IPS DF 6.9 (cell line): ENCODE results near the gene FGF8.

Source experiments
- DNase-seq: peaks from one replicate; pipeline ENCODE4 v3.0.0-alpha.2; 2013; ENCODE audit warnings: low read depth, low spot score
- H3K27ac ChIP-seq: one replicate; pipeline ENCODE4 v1.5.1; 2013; ENCODE audit warnings: low read length, control low read depth
- H3K27me3 ChIP-seq: 2 replicates; pipeline ENCODE4 v1.6.1; 2013; ENCODE audit warnings: mild to moderate bottlenecking, low read length; ENCODE audit not compliant: control insufficient read depth, insufficient read depth
- H3K36me3 ChIP-seq: 2 replicates; pipeline ENCODE4 v1.6.1; 2013; ENCODE audit warnings: low read length; ENCODE audit not compliant: control insufficient read depth, insufficient read depth
- H3K4me1 ChIP-seq: 2 replicates; pipeline ENCODE4 v1.6.1; 2013; ENCODE audit warnings: low read length; ENCODE audit not compliant: control insufficient read depth, insufficient read depth
- H3K4me3 ChIP-seq: 2 replicates; pipeline ENCODE4 v1.5.1; 2013; ENCODE audit warnings: mild to moderate bottlenecking, low read length
- H3K9me3 ChIP-seq: 2 replicates; pipeline ENCODE4 v1.6.1; 2013; ENCODE audit warnings: low read length, inconsistent platforms; ENCODE audit not compliant: control insufficient read depth, insufficient read depth
- WGBS: extraction: QIAGEN DNeasy Blood & Tissue Kit; methylation state at CpG from one replicate; pipeline ENCODE4 v1.1.7; 2013; ENCODE audit warnings: mixed read lengths, missing lambda C conversion rate; ENCODE audit not compliant: insufficient read length, insufficient coverage; 5-methylcytosine and 5-hydroxymethylcytosine counted together

The FGF8 gene

GRCh38 chr10:101782811-101783735 is 7.2 kb upstream of the FGF8 start, which contains the start of gene NPM3:
Gene NPM3 (minus strand): TSS chr10:101783446. CDS start chr10:101783390, 56 bp downstream.
- DNase-seq: no peak
- no CpG with 5 or more reads among the region's 57 CpGs for WGBS

GRCh38 chr10:101781984-101782810 is 6.3 kb upstream of the FGF8 start:
- H3K36me3 ChIP-seq: peaks cover 5% of the 10 kb centered on the region; the same call in 1 of the 2 replicates
- no CpG with 5 or more reads among the region's 17 CpGs for WGBS
- no peak for DNase-seq
- no peaks in the 10 kb centered on the region for H3K9me3 ChIP-seq
- H3K27me3 ChIP-seq: peaks cover 11% of the 10 kb centered on the region; the same call in 1 of the 2 replicates
- no peak overlapping the region for H3K27ac ChIP-seq
- H3K4me3 ChIP-seq: peak overlapping the region; percentile 98; the same call in 1 of the 2 replicates
- peaks cover 19% of the 10 kb centered on the region for H3K4me1 ChIP-seq

More at GRCh38 chr10:101782811-101783735, 7.2 kb upstream of the FGF8 start, which contains the start of gene NPM3:
- peaks cover 15% of the 10 kb centered on the region for H3K4me1 ChIP-seq
- H3K4me3 ChIP-seq: peak within 1 kb of the TSS; percentile 98
- peaks cover 3% of the 10 kb centered on the region; the same call in 1 of the 2 replicates for H3K27me3 ChIP-seq
- peaks cover 8% of the 10 kb centered on the region; the same call in 1 of the 2 replicates for H3K36me3 ChIP-seq
- H3K9me3 ChIP-seq: no peaks in the 10 kb centered on the region
- no peak within 1 kb of the TSS for H3K27ac ChIP-seq

- no peaks in the 10 kb centered on the region for H3K9me3 ChIP-seq
- H3K27ac ChIP-seq: no peak overlapping the region
- H3K27me3 ChIP-seq: peaks cover 17% of the 10 kb centered on the region
- H3K4me1 ChIP-seq: peaks cover 19% of the 10 kb centered on the region
- H3K4me3 ChIP-seq: no peak overlapping the region
- H3K36me3 ChIP-seq: peaks cover 5% of the 10 kb centered on the region; the same call in 1 of the 2 replicates
- DNase-seq: no peak
- no CpG with 5 or more reads among the region's 7 CpGs for WGBS
Observed at GRCh38 chr10:101781655-101781983, 5.7 kb upstream of the FGF8 start.

- peaks cover 19% of the 10 kb centered on the region for H3K4me1 ChIP-seq
- H3K36me3 ChIP-seq: peaks cover 3% of the 10 kb centered on the region; the same call in 1 of the 2 replicates
- H3K9me3 ChIP-seq: no peaks in the 10 kb centered on the region
- H3K27ac ChIP-seq: no peak overlapping the region
- H3K4me3 ChIP-seq: no peak overlapping the region
- H3K27me3 ChIP-seq: peaks cover 20% of the 10 kb centered on the region
- WGBS: no CpG with 5 or more reads among the region's 14 CpGs
- no peak for DNase-seq
Observed at GRCh38 chr10:101780818-101781654, 5.1 kb upstream of the FGF8 start.

GRCh38 chr10:101780187-101780817 is 4.4 kb upstream of the FGF8 start:
- no CpG with 5 or more reads among the region's 17 CpGs for WGBS
- H3K4me3 ChIP-seq: no peak overlapping the region
- DNase-seq: no peak
- peaks cover 22% of the 10 kb centered on the region for H3K27me3 ChIP-seq
- no peaks in the 10 kb centered on the region for H3K9me3 ChIP-seq
- peaks cover 19% of the 10 kb centered on the region for H3K4me1 ChIP-seq
- H3K36me3 ChIP-seq: no peaks in the 10 kb centered on the region
- no peak overlapping the region for H3K27ac ChIP-seq

GRCh38 chr10:101779544-101780186 is 3.8 kb upstream of the FGF8 start:
- H3K9me3 ChIP-seq: no peaks in the 10 kb centered on the region
- H3K27ac ChIP-seq: no peak overlapping the region
- peaks cover 29% of the 10 kb centered on the region for H3K27me3 ChIP-seq
- no peaks in the 10 kb centered on the region for H3K36me3 ChIP-seq
- H3K4me3 ChIP-seq: peak overlapping the region; percentile 51; the same call in 1 of the 2 replicates
- peaks cover 19% of the 10 kb centered on the region for H3K4me1 ChIP-seq
- no peak for DNase-seq
- no CpG with 5 or more reads among the region's 51 CpGs for WGBS

- Histone ChIP-seq H3K9me3 (no peaks in the 10 kb centered on the region), H3K4me1 (peaks cover 19% of the 10 kb centered on the region), H3K36me3 (no peaks in the 10 kb centered on the region), H3K27ac (no peak overlapping the region), H3K4me3 (peak overlapping the region; percentile 51; the same call in 1 of the 2 replicates), H3K27me3 (peaks cover 36% of the 10 kb centered on the region)
- no peak for DNase-seq
- WGBS: no CpG with 5 or more reads among the region's 58 CpGs
Observed at GRCh38 chr10:101778781-101779543, 3.0 kb upstream of the FGF8 start.

- Histone ChIP-seq H3K4me3 (no peak overlapping the region; the same call in 1 of the 2 replicates), H3K9me3 (no peaks in the 10 kb centered on the region), H3K36me3 (no peaks in the 10 kb centered on the region), H3K27ac (no peak overlapping the region), H3K4me1 (peaks cover 19% of the 10 kb centered on the region), H3K27me3 (peaks cover 41% of the 10 kb centered on the region)
- WGBS: no CpG with 5 or more reads among the region's 12 CpGs
- DNase-seq: no peak
Observed at GRCh38 chr10:101778151-101778780, 2.4 kb upstream of the FGF8 start.
